WI38 (cell line): ENCODE data around the gene RBM14.

Source experiments
- H3K4me3 ChIP-seq: 2 replicates; pipeline ENCODE4 v1.5.1; 2011; ENCODE audit warnings: low read depth, mild to moderate bottlenecking, control low read depth, low read length
- TF ChIP-seq, protein P1 (sequence below): IDR thresholded peaks from 2 replicates; pipeline ENCODE4 v1.5.1; 2012; ENCODE audit warnings: low read depth, mild to moderate bottlenecking, control low read depth, low read length

The RBM14 gene

GRCh38 chr11:66638177-66639065, 22.0 kb downstream of the RBM14 start, which contains the start of gene RBM4:
Gene RBM4, plus strand, starts transcription at chr11:66638703. Its CDS starts 1,009 bp downstream, at chr11:66639712.
- TF ChIP-seq, protein P1, sequence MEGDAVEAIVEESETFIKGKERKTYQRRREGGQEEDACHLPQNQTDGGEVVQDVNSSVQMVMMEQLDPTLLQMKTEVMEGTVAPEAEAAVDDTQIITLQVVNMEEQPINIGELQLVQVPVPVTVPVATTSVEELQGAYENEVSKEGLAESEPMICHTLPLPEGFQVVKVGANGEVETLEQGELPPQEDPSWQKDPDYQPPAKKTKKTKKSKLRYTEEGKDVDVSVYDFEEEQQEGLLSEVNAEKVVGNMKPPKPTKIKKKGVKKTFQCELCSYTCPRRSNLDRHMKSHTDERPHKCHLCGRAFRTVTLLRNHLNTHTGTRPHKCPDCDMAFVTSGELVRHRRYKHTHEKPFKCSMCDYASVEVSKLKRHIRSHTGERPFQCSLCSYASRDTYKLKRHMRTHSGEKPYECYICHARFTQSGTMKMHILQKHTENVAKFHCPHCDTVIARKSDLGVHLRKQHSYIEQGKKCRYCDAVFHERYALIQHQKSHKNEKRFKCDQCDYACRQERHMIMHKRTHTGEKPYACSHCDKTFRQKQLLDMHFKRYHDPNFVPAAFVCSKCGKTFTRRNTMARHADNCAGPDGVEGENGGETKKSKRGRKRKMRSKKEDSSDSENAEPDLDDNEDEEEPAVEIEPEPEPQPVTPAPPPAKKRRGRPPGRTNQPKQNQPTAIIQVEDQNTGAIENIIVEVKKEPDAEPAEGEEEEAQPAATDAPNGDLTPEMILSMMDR = no peak
- peak within 1 kb of the TSS; percentile 95 for H3K4me3 ChIP-seq

GRCh38 chr11:66639066-66639813, 22.8 kb downstream of the RBM14 start:
- H3K4me3 ChIP-seq = peak overlapping the region; percentile 95
- TF ChIP-seq, protein P1 = no peak

DNA sequence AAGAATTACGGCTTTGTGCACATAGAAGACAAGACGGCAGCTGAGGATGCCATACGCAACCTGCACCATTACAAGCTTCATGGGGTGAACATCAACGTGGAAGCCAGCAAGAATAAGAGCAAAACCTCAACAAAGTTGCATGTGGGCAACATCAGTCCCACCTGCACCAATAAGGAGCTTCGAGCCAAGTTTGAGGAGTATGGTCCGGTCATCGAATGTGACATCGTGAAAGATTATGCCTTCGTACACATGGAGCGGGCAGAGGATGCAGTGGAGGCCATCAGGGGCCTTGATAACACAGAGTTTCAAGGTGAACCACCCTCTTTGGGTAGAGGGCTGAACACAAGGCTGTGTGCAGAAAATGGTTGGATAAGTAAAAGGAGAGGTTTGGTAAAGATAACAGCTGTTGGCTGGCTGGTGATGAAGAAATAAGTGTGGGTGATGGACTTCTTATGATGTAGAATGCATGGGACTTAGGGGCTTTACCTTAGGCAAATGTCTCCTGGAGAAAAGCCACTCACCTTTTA, 23.4 kb downstream of the RBM14 start:
- H3K4me3 ChIP-seq = peak overlapping the region; percentile 95

DNA sequence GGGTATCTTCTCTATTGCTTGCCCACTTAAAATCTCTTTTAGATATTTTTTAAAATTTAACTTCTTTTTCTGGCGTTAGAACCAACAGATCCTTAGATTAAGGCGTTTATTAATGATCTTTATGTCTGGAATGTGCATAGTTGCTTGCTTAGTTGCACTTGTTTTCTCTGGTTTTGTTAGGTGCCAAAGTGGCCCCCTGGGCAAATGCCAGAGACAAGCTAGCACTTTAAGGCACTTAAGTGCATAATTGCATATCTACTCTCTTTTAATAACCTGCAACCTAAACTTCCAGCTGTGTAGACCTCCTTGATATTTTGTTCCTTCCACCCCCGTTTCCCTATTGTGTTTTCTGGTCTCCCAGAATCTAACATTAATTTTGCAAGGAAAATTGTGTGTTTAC, 25.4 kb downstream of the RBM14 start:
- H3K4me3 ChIP-seq = peak overlapping the region; percentile 95
- TF ChIP-seq, protein P1 = no peak

DNA sequence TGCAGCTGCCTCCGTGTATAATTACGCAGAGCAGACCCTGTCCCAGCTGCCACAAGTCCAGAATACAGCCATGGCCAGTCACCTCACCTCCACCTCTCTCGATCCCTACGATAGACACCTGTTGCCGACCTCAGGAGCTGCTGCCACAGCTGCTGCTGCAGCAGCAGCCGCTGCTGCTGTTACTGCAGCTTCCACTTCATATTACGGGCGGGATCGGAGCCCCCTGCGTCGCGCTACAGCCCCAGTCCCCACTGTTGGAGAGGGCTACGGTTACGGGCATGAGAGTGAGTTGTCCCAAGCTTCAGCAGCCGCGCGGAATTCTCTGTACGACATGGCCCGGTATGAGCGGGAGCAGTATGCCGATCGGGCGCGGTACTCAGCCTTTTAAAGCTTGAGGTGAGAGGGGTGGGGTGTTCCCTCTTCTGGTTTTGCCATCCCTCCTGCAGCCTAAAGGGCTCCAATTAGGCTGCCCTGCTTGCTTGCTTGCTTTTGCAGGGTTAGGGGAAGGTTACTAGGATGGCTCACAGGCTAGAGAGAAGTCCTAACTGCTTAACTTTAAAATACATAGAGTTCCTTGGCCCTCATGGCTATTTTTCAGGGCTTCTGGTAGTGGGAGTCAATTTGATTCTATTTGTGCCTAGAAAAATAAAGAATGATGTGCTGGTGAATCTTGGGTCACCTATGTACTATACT, 27.5 kb downstream of the RBM14 start:
- TF ChIP-seq, protein P1 = no peak

GRCh38 chr11:66646828-66647227, 30.4 kb downstream of the RBM14 start:
- no peak overlapping the region for H3K4me3 ChIP-seq
- TF ChIP-seq, protein P1 = no peak

More for the DNA sequence above, 27.5 kb downstream of the RBM14 start:
- no peak overlapping the region for H3K4me3 ChIP-seq

GRCh38 chr11:66649903-66650302, 33.5 kb downstream of the RBM14 start:
- no peak overlapping the region for H3K4me3 ChIP-seq
- TF ChIP-seq, protein P1 = no peak
